ES-I3 (cell line): ENCODE data around the gene CEP170B.
"Not testable (repeated sequence)": the region's sequence is repeated elsewhere in the genome, so short reads cannot be mapped to it uniquely, and the experiment has no call there.

Experiments used
- H3K36me3 ChIP-seq: 2 replicates; pipeline ENCODE4 v1.6.1; 2013; ENCODE audit warnings: mild to moderate bottlenecking, low read length, control low read depth, moderate library complexity; ENCODE audit not compliant: insufficient read depth
- H3K4me1 ChIP-seq: 2 replicates; pipeline ENCODE4 v1.6.1; 2013; ENCODE audit warnings: mild to moderate bottlenecking, control low read depth, low read length; ENCODE audit not compliant: insufficient read depth
- H3K9ac ChIP-seq: 2 replicates; pipeline ENCODE4 v1.6.1; 2013; ENCODE audit warnings: low read depth, mild to moderate bottlenecking, low read length, moderate library complexity
- H3K9me3 ChIP-seq: 2 replicates; pipeline ENCODE4 v1.6.1; 2013; ENCODE audit warnings: mild to moderate bottlenecking, low read length, moderate library complexity; ENCODE audit not compliant: control insufficient read depth, insufficient read depth

Gene CEP170B

DNA sequence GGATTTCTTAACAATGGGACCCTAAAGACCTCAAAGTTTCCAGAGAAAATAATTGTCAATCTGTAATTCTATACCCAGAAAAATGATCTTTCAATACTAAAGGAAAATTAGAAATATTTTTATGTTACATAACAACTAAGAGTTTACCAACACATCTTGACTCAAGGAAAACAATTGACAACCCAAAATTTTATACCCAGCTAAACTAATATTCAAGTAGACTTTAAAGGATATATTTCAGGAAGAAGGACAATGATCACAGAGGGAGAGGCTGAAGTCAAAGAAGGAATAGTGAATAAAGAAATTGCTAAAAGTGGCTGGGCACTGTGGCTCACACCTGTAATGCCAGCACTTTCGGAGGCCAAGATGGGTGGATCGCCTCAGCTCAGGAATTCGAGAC is 47.0 kb downstream of the CEP170B start:
- H3K36me3 ChIP-seq: no peaks in the 10 kb centered on the region
- no peaks in the 10 kb centered on the region for H3K4me1 ChIP-seq
- H3K9ac ChIP-seq: no peak overlapping the region
- peaks cover 8% of the 10 kb centered on the region for H3K9me3 ChIP-seq

DNA sequence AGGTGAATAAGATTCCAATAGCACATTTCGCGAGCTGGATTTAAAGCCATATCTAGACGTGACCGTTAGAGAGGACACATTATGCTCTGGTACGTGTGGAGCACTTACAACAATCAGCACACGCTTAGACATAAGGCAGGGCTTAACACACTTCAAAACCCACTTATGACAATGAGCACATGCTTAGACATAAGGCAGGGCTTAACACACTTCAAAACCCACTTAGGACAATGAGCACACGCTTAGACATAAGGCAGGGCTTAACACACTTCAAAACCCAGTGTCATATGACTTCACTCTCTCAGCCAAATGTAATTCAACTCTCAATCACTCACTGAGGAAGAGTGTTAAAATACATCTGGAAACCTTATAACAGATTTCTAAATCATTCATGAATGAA is 48.4 kb downstream of the CEP170B start:
- peaks cover 5% of the 10 kb centered on the region for H3K9me3 ChIP-seq
- no peaks in the 10 kb centered on the region for H3K4me1 ChIP-seq
- H3K9ac ChIP-seq: no peak overlapping the region
- no peaks in the 10 kb centered on the region for H3K36me3 ChIP-seq

DNA sequence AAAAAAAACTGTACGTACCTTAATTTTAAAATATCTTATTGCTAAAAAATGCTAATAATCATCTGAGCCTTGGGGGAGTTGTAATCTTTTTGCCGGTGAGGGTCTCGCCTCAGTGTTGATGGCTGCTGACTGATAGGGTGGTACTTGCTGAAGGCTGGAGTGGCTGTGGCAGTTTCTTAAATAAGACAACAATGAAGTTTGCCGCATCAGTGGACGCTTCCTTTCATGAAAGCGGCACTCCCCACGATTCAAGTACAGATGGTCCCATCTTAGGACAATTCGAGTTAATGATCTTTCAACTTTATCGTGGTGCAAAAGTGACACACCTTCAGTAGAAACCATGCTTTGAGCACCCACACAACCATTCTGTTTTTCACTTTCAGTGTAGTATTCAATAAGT is 52.0 kb downstream of the CEP170B start:
- Histone ChIP-seq H3K9ac (no peak overlapping the region), H3K36me3 (no peaks in the 10 kb centered on the region), H3K4me1 (no peaks in the 10 kb centered on the region), H3K9me3 (peaks cover 3% of the 10 kb centered on the region; the same call in 1 of the 2 replicates)

DNA sequence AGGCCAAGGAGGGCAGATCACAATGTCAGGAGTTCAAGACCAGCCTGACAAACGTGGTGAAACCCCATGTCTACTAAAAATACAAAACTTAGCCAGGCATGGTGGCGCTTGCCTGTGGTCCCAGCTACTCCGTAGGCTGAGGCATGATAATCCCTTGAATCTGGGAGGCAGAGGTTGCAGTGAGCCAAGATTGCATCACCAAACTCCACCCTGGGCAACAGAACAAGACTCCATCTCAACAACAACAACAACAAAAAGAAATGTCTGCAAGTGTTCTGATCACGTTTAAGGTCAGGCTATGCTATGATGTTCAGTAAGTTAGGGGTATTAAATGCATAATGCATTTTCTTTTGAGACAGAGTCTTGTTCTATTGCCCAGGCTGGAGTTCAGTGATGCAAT is 52.9 kb downstream of the CEP170B start:
- no peak overlapping the region for H3K9ac ChIP-seq
- H3K9me3 ChIP-seq: no peaks in the 10 kb centered on the region
- H3K36me3 ChIP-seq: no peaks in the 10 kb centered on the region
- no peaks in the 10 kb centered on the region for H3K4me1 ChIP-seq

DNA sequence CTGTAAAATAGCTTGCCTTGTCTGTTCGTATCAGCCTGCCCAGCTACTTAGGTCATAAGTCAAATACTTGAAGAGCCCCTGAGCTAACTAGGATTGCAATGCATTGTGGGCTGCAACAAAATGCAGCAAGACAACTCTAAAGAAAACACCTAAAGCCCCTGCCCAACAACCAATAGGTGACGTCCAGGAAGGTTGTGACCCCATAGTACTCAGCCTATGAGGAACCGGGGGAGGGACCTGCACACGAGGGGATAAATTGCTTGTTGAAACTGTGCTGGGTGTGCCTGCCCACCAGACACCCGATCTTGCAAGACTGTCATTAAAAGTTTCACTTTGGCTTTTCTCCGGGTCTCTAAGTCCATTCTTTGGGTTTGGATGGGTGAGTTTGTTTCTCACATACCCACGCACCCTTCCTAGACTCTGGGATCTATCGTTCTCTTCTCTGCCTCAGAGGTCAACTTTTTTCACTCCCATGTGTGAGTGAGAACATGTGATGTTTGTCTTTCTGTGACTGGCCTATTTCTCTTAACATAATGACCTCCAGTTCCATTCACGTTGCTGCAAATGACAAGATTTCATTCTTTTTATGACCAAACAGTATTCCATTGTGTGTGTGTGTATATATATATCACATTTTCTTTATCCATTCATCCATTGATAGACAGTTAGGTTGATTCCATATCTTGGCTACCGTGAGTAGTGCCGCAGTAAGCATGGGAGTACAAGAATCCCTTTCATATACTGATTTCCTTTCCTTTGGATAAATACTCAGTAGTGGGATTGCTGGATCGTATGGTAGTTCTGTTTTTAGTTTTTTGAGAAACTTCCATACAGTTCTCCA is 54.3 kb downstream of the CEP170B start:
- not testable (repeated sequence) for H3K36me3 ChIP-seq

DNA sequence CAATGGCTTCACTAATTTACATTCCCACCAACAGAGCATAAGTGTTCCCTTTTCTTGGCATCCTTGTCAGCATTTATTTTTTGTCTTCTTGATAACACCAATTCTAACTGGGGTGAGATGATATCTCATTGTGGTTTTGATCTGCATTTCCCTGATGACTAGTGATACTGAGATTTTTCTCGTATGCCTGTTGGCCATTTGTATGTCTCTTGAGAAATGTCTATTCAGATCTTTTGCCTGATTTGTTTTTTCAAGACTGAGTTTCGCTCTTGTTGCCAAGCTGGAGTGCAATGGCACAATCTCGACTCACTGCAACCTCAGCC is 54.9 kb downstream of the CEP170B start:
- H3K36me3 ChIP-seq: no peaks in the 10 kb centered on the region
- no peaks in the 10 kb centered on the region for H3K9me3 ChIP-seq
- no peaks in the 10 kb centered on the region for H3K4me1 ChIP-seq
- no peak overlapping the region for H3K9ac ChIP-seq

More for the DNA sequence above, 54.3 kb downstream of the CEP170B start:
- not testable (repeated sequence) for H3K9me3 ChIP-seq, H3K9ac ChIP-seq, H3K4me1 ChIP-seq

DNA sequence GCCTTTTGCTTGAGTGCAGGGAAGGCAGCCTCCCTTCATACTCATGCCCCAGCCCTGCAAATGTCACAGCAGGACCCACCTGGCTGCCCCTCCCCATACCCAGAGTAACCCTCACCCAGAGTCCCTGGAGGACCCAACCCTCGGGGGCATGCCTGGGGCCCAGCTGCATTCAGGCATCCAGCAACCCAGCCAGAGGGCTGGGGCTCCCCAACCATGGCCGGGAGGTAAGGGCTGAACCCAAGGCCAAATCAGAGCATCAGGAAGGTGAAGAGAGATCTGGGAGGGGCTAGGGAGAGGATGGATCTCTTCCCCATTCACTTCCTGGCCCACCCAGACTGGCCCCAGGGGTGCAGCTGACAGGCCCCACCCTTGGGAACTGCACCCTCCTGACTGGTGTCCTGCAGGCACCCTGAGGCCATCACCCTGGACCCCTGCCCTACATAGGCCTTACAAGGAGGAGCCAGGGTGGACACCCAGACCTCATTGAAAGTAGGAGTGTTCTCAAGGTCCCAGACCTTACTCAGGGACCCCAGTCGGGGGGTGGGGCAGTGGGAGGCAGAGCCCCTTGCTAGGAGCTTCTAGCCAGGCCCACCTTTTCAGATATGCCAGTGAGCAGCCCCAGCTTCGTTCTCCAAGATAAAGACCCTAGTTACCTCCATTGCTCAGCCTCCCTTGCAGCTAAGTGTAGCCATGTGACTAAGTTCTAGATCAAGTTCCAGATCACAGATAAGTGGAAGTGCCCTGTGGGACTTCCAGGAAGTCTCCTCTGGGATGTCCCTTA is 58.8 kb downstream of the CEP170B start:
- no peaks in the 10 kb centered on the region for H3K4me1 ChIP-seq
- H3K9ac ChIP-seq: no peak overlapping the region

DNA sequence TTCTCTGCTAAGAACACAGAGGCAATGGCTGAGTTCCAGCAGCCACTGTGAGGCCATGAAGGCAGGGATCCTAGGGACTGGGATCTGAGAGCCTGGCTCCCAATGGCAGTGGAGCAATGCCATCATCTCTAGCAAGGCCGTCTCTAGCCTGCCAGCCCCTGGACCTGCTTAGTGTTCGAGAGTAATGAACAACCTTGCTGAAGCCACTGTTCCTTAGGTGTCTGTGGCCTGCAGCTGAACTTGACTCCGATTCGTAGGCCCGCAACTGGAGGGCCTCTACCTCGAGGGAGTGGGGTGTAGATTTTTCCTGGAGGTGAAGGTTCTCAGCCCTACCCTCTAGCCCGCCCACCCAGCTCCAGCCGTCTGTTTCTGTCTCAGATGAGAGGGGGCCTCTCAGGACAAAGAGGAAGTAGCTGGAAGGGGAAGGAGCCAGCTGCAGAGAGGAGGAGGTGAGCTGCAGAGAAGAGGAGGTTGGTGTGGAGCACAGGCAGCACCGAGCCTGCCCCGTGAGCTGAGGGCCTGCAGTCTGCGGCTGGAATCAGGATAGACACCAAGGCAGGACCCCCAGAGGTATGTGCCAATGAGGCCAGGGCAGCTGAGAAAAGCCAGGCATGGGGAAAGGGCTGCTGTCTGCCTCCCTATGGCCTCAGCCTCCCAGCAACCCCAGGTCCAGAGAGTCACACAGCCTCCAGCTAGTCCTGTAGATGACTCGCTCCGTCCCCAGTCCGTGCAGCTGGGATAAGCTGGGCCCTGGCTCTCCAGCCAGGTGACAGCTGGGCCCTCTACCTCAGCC is 59.5 kb downstream of the CEP170B start, which contains the start of gene PLD4:
Gene PLD4, plus strand, starts transcription at position 459 of the 793 bp plus-strand sequence. CDS start 2,262 bp downstream, outside the sequence.
- Histone ChIP-seq H3K36me3 (no peaks in the 10 kb centered on the region), H3K9me3 (no peaks in the 10 kb centered on the region), H3K9ac (no peak within 1 kb of the TSS), H3K4me1 (no peaks in the 10 kb centered on the region)

More for the DNA sequence above, 58.8 kb downstream of the CEP170B start:
- H3K36me3 ChIP-seq: no peaks in the 10 kb centered on the region
- no peaks in the 10 kb centered on the region for H3K9me3 ChIP-seq

DNA sequence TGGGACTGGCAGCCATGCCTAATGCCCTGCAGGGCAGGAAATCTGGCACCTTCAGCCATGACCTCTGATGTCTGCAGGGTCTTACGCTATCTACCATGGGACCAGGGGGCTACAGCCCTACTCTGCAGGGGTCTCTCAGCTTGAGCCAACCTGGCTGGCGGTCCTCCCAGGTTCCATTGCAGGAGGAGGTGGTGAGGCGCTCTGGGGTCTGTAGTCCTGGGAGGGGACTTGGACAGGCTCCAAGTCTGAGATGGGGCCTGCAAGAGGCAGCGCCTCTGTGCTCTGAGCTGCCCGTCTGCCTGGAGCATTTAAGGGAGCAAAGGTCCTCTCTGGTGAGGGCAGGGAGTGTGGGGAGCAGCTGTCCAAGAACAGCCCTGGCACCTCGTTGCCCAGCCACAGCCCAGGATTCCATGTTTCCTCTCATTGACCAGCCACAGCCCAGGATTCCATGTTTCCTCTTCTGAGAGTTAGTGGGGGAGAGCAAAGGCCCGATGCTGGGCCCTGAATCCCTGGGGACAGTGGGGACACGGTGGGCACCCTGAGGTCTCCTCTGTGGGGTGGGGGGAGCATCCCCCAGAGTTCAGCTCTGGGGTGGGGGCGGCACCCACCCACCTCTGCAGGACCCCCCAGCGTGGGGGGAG is 60.3 kb downstream of the CEP170B start:
- no peak overlapping the region for H3K9ac ChIP-seq

DNA sequence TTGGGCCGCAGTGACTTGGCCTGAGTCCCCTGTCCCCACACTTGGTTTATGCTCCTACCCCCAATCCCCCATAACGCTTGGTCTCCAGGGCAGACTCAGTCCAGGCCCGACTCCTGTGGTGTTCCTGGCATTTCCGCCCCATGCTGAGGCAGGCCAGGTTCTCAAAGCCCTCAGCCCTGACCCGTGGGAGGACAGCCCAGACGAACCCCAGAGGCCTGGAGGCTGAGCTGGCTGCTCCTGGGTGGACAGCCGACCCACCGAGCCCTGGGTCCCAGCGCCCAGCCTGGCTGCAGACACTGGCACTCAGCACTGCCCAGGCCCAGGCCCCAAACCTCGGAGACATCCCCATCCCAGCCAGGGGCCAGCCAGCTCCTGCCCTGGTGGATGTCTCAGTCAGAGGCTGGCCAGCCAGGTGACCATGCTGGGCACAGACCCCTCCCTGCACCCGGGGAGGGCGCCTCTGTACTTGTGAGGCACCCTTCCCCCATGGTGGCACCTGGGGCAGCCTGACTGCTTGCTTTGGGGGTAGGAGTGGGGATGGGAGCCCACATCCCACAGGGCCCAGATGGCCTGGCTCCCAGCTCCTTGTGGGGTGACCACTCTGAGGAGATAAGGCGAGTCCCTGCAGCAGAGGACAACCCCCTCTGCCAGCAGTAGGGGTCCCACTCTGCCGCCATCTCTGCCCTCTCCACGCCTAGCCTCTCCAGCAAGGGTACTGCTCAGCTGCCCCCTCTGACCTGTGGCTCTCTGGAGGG is 61.0 kb downstream of the CEP170B start:
- Histone ChIP-seq H3K36me3 (no peaks in the 10 kb centered on the region), H3K4me1 (no peaks in the 10 kb centered on the region), H3K9ac (no peak overlapping the region), H3K9me3 (no peaks in the 10 kb centered on the region)

More for the DNA sequence above, 60.3 kb downstream of the CEP170B start:
- Histone ChIP-seq H3K9me3 (no peaks in the 10 kb centered on the region), H3K36me3 (no peaks in the 10 kb centered on the region), H3K4me1 (no peaks in the 10 kb centered on the region)

DNA sequence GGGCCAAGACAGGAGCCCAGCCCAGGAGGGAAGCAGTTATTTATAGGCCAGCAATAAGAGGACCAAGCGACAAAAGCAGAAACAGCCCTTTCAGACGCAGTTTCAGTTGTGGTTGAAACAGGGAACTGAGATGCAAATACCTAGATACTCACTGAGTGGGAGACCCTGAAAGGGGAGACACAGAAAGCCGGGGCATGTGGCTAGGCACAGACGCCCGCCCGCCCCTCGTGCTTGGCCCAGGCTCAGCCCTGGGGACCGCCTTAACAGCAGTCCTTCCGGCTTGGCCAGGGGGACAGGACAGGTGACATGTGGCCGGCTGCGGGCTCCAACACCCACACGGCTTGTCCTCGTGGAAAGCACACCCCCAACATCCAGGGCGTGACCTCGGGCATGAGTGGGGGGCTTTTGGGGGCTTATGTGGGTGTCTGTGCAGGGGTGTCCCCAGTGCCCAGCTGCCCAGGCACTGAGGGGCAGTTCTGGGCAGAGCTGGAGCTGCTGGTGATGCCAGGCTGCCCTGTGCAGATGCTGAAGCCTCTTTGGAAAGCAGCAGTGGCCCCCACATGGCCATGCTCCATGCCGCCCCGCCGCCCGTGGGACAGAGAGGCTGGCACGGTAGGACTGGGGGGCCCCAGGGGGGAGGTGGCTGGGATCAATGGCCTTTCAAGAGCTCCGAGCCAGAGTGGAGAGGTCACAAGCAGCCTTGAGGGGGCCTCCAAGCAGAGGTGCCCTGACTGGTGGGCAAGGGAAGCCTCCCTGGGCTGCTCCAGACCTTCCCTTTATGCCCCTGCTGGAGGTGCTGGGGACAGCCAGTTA is 61.8 kb downstream of the CEP170B start:
- Histone ChIP-seq H3K9ac (no peak overlapping the region), H3K9me3 (no peaks in the 10 kb centered on the region), H3K4me1 (no peaks in the 10 kb centered on the region), H3K36me3 (no peaks in the 10 kb centered on the region)

DNA sequence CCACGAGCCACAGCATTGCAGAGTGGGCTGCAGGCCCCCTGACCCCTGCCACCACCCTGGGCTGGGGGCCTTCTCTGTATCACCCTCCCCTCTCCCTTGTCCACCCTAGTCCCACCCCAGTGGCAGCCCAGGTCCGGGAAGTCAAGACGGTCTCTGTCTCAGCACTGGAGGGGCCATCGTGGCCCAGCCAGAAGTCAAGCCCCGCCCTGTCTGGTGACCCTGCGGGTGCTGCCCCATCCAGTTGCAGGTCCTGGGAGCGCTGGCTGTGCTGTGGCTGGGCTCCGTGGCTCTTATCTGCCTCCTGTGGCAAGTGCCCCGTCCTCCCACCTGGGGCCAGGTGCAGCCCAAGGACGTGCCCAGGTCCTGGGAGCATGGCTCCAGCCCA is 62.4 kb downstream of the CEP170B start:
- Histone ChIP-seq H3K9ac (no peak overlapping the region), H3K4me1 (no peaks in the 10 kb centered on the region; the same call in 1 of the 2 replicates), H3K9me3 (no peaks in the 10 kb centered on the region), H3K36me3 (no peaks in the 10 kb centered on the region)

DNA sequence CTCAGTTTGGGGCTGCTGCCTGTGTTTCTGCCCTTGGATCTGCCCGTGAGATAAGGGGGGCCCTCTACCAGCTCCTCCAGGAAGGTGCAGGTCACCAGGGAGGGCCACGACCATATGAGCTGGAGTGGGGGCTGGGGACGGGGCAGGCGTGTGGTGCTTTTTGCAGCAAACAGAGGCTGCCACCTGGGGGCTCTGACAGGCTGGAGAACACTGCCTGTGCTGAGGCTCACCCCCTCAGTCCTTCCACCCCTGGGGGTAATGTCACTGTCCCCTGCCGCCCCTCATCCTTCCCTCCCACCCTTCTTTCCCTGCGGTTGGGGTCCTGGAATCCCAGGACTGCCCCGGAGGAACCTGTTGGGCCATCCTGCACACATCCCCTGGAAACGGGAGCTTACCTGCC is 62.8 kb downstream of the CEP170B start:
- H3K4me1 ChIP-seq: no peaks in the 10 kb centered on the region; the same call in 1 of the 2 replicates
- no peaks in the 10 kb centered on the region for H3K36me3 ChIP-seq
- H3K9ac ChIP-seq: no peak overlapping the region
- no peaks in the 10 kb centered on the region for H3K9me3 ChIP-seq
